MM.1S (cell line): Measurements from ENCODE around the gene RNGTT.

Experiments
- DNase-seq: peaks from one replicate; pipeline ENCODE4 v3.0.0-alpha.2; 2015
- H2AFZ ChIP-seq: fragments of 300-600 bp; sonication (generic); 2 replicates; pipeline ENCODE4 v1.6.0; 2016; ENCODE audit warnings: antibody characterized with exemption, low read length
- H3F3A ChIP-seq: fragments of 300-600 bp; sonication (generic); 2 replicates; pipeline ENCODE4 v1.6.1; 2016; ENCODE audit warnings: mild to moderate bottlenecking, antibody characterized with exemption, low read length, moderate library complexity, mixed read lengths; ENCODE audit not compliant: insufficient read depth
- H3K27ac ChIP-seq: fragments of 300-600 bp; sonication (generic); 2 replicates; pipeline ENCODE4 v1.5.1; 2016; ENCODE audit warnings: mild to moderate bottlenecking, low read length
- H3K27me3 ChIP-seq: fragments of 300-600 bp; sonication (generic); replicated peaks from 2 replicates; pipeline ENCODE4 v1.6.0; 2016; ENCODE audit warnings: low read length; ENCODE audit not compliant: insufficient read depth
- H3K36me3 ChIP-seq: fragments of 300-600 bp; sonication (generic); replicated peaks from 2 replicates; pipeline ENCODE4 v1.6.1; 2016; ENCODE audit warnings: mild to moderate bottlenecking, low read length, mixed read lengths; ENCODE audit not compliant: insufficient read depth
- H3K4me1 ChIP-seq: fragments of 300-600 bp; sonication (generic); 2 replicates; pipeline ENCODE4 v1.6.1; 2016; ENCODE audit warnings: low read length, mixed read lengths
- H3K4me2 ChIP-seq: fragments of 300-600 bp; sonication (generic); 2 replicates; pipeline ENCODE4 v1.6.0; 2016; ENCODE audit warnings: low read depth, low read length
- H3K4me3 ChIP-seq: fragments of 300-600 bp; sonication (generic); 2 replicates; pipeline ENCODE4 v1.5.1; 2016; ENCODE audit warnings: low read length, mixed read lengths
- H3K79me2 ChIP-seq: fragments of 300-600 bp; sonication (generic); 2 replicates; pipeline ENCODE4 v1.6.1; 2016; ENCODE audit warnings: mixed run types, low read length, mixed read lengths
- H3K9ac ChIP-seq: fragments of 300-600 bp; sonication (generic); 2 replicates; pipeline ENCODE4 v1.6.1; 2016; ENCODE audit warnings: low read length, mixed read lengths
- H3K9me2 ChIP-seq: fragments of 300-600 bp; sonication (generic); replicated peaks from 2 replicates; pipeline ENCODE4 v1.6.1; 2016; ENCODE audit warnings: mild to moderate bottlenecking, low read length, mixed read lengths; ENCODE audit not compliant: insufficient read depth
- H3K9me3 ChIP-seq: fragments of 300-600 bp; sonication (generic); replicated peaks from 2 replicates; pipeline ENCODE4 v1.6.1; 2016; ENCODE audit warnings: mild to moderate bottlenecking, low read length, mixed read lengths; ENCODE audit not compliant: insufficient read depth
- H4K20me1 ChIP-seq: fragments of 300-600 bp; sonication (generic); 2 replicates; pipeline ENCODE4 v1.6.1; 2016; ENCODE audit warnings: mild to moderate bottlenecking, low read length, moderate library complexity, mixed read lengths; ENCODE audit not compliant: insufficient read depth
- EZH2 ChIP-seq: fragments of 300-600 bp; sonication (generic); optimal IDR thresholded peaks from 2 replicates; pipeline ENCODE3; 2017; ENCODE audit warnings: low read depth, mild to moderate bottlenecking, antibody characterized with exemption, low read length, mixed read lengths
- EZH2phosphoT487 ChIP-seq: fragments of 300-600 bp; sonication (generic); IDR thresholded peaks from 2 replicates; pipeline ENCODE4 v1.6.1; 2018; ENCODE audit warnings: antibody characterized with exemption, low read length
- TF ChIP-seq, protein P1 (sequence below): fragments of 300-600 bp; sonication (generic); IDR thresholded peaks from 2 replicates; pipeline ENCODE4 v1.5.1; 2016; ENCODE audit warnings: antibody characterized with exemption, low read length, mixed read lengths

Gene RNGTT

DNA sequence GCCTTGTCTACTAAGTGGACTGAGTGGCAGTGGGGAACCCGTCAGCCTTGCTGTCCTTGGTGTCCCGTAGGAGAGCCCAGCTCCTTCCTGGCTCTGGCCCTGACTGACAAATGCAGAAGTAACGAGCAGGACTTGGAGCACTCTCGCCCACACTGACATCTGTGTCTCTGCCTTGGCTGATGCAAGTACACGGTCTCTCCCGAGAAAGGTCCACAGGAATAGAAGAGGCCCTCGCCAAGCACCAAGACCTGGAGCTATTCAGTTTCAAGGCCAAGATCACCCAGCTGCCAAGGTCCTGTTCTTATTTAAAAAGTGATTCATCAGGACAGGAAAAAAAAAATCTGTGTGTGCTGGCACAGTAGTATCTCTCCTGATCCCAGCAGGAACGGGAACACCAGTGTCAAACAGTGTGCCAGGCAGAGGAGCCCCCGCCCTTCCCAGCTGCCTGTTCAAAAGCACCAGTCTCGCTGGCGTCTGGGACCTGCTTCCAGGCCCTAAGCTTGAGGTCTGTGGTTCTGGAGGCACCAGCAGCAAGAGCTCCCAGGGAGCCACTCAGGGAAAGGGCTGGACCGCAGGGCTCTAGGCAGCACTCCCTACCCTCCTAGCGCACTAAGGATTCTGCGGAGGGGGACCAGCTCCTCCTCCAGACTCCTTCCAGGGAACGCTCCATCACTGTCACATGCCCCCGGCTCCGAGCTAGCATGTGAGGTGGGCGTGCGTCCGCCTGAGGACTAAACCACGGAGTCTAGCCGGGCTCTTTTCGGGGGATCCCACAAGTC is 376.9 kb downstream of the RNGTT start:
- peaks cover 19% of the 10 kb centered on the region for H3K4me1 ChIP-seq
- H3K9me2 ChIP-seq, result no peaks in the 10 kb centered on the region; the same call in 1 of the 2 replicates
- H3K27ac ChIP-seq, result no peak overlapping the region
- H3K79me2 ChIP-seq, result no peaks in the 10 kb centered on the region
- H3K9ac ChIP-seq, result no peak overlapping the region
- H3K4me3 ChIP-seq, result no peak overlapping the region
- H3F3A ChIP-seq, result no peaks in the 10 kb centered on the region; the same call in 1 of the 2 replicates
- H3K36me3 ChIP-seq, result no peaks in the 10 kb centered on the region
- no peaks in the 10 kb centered on the region for H3K9me3 ChIP-seq
- H3K4me2 ChIP-seq, result no peak overlapping the region
- no peaks in the 10 kb centered on the region for H3K27me3 ChIP-seq
- TF ChIP-seq, protein P1, sequence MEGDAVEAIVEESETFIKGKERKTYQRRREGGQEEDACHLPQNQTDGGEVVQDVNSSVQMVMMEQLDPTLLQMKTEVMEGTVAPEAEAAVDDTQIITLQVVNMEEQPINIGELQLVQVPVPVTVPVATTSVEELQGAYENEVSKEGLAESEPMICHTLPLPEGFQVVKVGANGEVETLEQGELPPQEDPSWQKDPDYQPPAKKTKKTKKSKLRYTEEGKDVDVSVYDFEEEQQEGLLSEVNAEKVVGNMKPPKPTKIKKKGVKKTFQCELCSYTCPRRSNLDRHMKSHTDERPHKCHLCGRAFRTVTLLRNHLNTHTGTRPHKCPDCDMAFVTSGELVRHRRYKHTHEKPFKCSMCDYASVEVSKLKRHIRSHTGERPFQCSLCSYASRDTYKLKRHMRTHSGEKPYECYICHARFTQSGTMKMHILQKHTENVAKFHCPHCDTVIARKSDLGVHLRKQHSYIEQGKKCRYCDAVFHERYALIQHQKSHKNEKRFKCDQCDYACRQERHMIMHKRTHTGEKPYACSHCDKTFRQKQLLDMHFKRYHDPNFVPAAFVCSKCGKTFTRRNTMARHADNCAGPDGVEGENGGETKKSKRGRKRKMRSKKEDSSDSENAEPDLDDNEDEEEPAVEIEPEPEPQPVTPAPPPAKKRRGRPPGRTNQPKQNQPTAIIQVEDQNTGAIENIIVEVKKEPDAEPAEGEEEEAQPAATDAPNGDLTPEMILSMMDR, result no peak
- TF ChIP-seq EZH2phosphoT487 (no peak), EZH2 (no peak)
- H4K20me1 ChIP-seq, result no peaks in the 10 kb centered on the region
- H2AFZ ChIP-seq, result no peak overlapping the region
- no peak for DNase-seq

- Histone ChIP-seq H2AFZ (no peak overlapping the region), H3K36me3 (no peaks in the 10 kb centered on the region), H3K79me2 (no peaks in the 10 kb centered on the region), H3K4me2 (no peak overlapping the region), H3K9me2 (no peaks in the 10 kb centered on the region; the same call in 1 of the 2 replicates), H4K20me1 (no peaks in the 10 kb centered on the region), H3K27ac (no peak overlapping the region), H3K27me3 (no peaks in the 10 kb centered on the region), H3F3A (no peaks in the 10 kb centered on the region; the same call in 1 of the 2 replicates), H3K4me3 (no peak overlapping the region), H3K9me3 (no peaks in the 10 kb centered on the region), H3K9ac (no peak overlapping the region), H3K4me1 (peaks cover 10% of the 10 kb centered on the region)
- no peak for TF ChIP-seq EZH2phosphoT487
- TF ChIP-seq, protein P1, result no peak
- TF ChIP-seq EZH2, result no peak
- DNase-seq, result no peak
These were observed 378.1 kb downstream of the RNGTT start for GRCh38 chr6:88585276-88585692.

GRCh38 chr6:88584581-88585275 is 378.7 kb downstream of the RNGTT start:
- no peaks in the 10 kb centered on the region for H3K27me3 ChIP-seq
- H3K9me3 ChIP-seq, result no peaks in the 10 kb centered on the region
- H3K36me3 ChIP-seq, result no peaks in the 10 kb centered on the region
- DNase-seq, result no peak
- TF ChIP-seq EZH2 (no peak), EZH2phosphoT487 (no peak)
- TF ChIP-seq, protein P1, result no peak
- H3K4me2 ChIP-seq, result no peak overlapping the region
- H3K4me3 ChIP-seq, result no peak overlapping the region
- peaks cover 5% of the 10 kb centered on the region; the same call in 1 of the 2 replicates for H3K4me1 ChIP-seq
- H3F3A ChIP-seq, result no peaks in the 10 kb centered on the region
- H2AFZ ChIP-seq, result no peak overlapping the region
- H3K9me2 ChIP-seq, result no peaks in the 10 kb centered on the region; the same call in 1 of the 2 replicates
- no peak overlapping the region for H3K27ac ChIP-seq
- no peaks in the 10 kb centered on the region for H3K79me2 ChIP-seq
- no peak overlapping the region for H3K9ac ChIP-seq
- H4K20me1 ChIP-seq, result no peaks in the 10 kb centered on the region
